T follicular helper cell (primary cell): Measurements from ENCODE around the gene PPM1E.
"Not testable (repeated sequence)": the region's sequence is repeated elsewhere in the genome, so short reads cannot be mapped to it uniquely, and the experiment has no call there.

Experiments used
- DNase-seq: peaks from one replicate; pipeline ENCODE4 v3.0.0-alpha.2; 2020; ENCODE audit warnings: low read depth

Gene PPM1E

DNA sequence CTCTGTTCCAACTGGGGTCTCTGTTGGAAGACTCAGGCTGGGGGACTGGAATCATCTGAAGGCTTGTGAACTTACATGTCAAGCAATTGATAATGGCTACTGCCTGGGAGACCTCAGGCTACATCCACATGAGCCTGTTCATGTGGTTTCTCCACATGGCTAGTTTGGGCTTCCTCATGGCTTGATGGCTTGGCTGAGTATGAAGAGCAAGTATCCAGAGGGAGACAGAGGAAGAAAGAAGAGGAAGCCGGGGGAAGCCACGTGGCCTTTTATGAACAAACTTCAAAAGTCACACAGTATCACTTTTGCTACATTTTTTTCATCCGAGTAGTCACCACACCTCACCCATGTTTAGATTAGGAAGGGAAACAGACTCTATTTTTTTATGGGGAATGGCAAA is 192.2 kb downstream of the PPM1E start:
- DNase-seq: no peak

DNA sequence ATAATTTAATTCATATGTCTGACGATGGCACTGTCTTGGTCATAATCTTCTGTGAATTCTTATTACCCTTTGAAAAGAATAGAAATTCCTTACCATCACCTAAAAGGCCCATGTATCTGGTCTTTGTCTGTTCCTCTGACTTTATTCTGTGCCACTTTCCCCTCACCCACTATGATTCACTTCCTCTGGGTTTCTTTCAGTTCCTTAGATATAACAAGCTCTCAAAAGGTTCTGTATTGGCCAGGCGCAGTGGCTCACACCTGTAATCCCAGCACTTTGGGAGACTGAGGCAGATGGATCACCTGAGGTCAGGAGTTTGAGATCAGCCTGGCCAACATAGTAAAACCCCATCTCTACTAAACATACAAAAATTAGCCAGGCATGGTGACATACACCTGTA is 198.7 kb downstream of the PPM1E start:
- DNase-seq: not testable (repeated sequence)

GRCh38 chr17:58956997-58957724 is 201.5 kb downstream of the PPM1E start:
- no peak for DNase-seq

- not testable (repeated sequence) for DNase-seq
These were observed 202.0 kb downstream of the PPM1E start for GRCh38 chr17:58957725-58958073.

DNA sequence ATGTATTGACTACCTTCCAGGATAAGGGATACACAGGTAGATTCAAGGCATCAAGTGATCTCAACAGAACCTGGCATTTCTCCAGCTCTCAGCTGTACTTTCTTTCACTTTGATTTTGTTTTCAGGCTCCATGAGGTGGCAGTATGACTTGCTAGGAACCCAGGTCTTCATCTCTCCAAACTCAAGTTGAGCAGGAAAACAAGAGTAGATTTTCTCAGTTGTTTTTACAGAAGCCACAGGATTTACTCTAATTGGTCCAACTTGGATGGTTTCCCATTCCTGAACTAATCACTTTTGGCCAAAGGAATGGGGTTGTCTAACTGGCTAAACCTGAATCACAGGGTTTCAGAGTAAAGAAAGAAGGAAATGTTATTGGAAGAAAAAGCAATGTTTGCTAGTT is 204.4 kb downstream of the PPM1E start:
- DNase-seq: no peak

GRCh38 chr17:58965221-58965620 is 209.6 kb downstream of the PPM1E start:
- DNase-seq: no peak

DNA sequence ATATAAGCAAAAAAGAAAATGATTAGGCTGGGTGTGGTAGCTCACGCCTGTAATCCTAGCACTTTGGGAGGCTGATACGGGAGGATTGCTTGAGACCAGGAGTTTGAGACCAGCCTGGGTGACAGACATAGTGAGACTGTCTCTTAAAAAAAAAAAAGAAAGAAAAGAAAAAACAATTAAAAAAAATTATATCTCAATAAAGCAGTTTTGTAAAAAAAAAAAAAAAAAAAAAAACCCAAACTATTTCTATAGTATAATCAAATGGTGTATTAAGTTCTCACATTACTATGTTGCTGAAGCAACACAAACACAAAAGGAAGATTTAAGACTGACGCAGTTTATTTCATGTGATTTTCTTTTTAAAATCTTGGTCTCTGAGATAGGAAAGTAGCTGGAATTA is 210.6 kb downstream of the PPM1E start:
- DNase-seq: no peak

DNA sequence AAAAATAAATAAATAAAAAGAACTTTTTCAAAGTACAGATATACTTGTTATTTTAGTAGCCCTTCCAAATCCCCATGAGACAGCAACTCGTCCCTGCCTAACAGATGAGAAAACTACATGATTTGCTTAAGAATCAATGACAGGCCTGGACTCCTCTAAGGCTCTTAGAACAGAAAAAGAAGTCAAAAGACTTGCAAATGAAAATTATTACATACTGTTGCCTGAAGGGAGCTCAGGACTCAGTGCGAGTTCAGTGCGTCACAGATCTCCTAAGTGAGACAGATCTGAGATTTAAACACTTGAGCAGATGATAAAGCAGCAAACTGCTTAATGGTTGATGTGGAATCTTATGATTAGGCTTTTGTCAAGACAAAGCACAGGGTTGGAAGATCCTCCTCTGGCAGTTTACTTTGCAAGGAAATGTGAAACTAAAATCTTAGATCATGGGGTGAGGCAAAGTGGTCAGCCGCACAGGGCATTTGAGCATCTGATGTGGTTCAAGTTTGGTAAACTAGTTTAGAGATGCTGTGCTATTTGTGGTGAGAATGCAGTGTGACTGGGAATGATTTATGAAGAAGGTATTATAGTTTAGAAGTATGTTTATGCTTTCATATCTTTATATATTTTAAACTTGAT is 212.9 kb downstream of the PPM1E start:
- DNase-seq: no peak

DNA sequence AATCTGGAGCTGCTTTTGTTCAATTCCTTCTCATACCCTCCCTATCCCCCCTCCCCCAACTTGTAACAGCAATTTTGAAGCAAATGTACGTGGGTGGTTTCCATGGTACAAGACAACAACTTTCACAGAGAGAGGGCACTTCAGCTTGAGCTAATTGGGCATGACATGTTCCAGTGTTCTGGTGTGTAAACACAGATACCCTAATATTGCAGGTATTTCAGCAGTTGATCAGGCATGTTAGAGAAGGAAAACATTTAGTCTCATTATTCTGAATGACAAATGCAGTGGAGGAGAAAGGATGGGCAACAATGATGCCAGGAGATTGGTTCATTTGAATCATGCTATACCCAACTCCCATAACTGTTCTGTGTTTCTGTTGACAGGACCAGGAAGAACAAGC is 213.5 kb downstream of the PPM1E start:
- no peak for DNase-seq

DNA sequence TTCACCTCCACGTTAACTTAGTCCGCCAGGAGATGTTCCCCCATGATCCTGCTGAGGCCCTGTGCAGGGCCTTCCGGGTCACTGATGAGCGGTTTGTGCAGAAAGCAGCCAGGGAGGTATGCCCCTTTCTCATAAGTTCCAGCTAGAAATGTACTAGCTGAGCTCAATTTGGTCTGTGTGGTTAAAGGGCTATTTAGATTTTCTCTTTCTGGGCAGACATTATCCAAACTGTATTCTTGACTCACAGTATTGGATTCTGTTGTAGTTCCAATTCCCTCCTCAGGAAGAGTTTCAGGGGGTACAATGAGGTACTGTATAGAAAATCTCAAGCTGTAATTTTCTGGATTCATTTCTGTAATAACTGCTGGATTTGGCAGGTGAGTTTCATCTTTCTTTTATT is 214.0 kb downstream of the PPM1E start:
- DNase-seq: no peak

GRCh38 chr17:58970609-58971450 is 215.2 kb downstream of the PPM1E start:
- DNase-seq: no peak

DNA sequence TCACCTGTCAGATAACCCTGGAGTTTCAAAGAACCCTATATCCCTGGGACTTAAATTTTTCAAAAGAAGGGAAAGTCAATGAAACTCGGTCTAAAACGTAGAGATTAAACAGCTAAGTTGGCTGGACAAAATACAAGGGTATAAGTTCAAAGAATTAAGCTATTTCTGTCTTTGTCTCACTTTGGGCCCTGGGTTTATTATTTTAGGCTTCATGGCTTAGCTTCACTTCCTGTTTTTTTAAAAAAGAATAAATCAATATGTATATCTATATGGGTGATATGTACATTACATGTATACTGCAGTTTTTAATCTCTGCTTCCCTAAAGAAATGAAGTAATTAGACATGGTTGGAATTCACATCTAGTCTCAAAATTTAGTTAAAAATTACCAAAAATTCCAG is 218.7 kb downstream of the PPM1E start:
- no peak for DNase-seq

- no peak for DNase-seq
These were observed 220.9 kb downstream of the PPM1E start for GRCh38 chr17:58976541-58976940.

- DNase-seq: no peak
These were observed 225.2 kb downstream of the PPM1E start for GRCh38 chr17:58980706-58981481.

- DNase-seq: no peak
These were observed 227.0 kb downstream of the PPM1E start for GRCh38 chr17:58982626-58983025.

GRCh38 chr17:58985367-58985766 is 229.7 kb downstream of the PPM1E start:
- DNase-seq: no peak

- no peak for DNase-seq
These were observed 230.3 kb downstream of the PPM1E start for GRCh38 chr17:58985971-58986370.

DNA sequence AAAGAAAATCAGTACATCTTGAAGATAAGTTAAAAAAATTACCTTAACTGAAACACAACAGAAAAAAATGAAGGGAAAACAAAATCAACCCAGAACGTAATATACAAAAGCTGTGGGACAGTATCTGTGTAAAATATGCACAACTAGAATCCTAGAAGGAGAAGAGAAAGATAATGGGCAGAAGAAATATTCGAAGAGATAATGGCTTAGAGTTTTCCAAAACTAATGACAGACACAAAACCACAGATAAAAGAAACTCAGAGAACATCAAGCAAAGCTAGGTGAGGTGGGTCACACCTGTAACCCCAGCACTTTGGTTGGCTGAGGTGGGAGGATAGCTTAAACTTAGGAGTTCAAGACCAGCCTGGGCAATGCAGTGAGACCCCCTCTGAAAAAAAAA is 234.0 kb downstream of the PPM1E start:
- no peak for DNase-seq

DNA sequence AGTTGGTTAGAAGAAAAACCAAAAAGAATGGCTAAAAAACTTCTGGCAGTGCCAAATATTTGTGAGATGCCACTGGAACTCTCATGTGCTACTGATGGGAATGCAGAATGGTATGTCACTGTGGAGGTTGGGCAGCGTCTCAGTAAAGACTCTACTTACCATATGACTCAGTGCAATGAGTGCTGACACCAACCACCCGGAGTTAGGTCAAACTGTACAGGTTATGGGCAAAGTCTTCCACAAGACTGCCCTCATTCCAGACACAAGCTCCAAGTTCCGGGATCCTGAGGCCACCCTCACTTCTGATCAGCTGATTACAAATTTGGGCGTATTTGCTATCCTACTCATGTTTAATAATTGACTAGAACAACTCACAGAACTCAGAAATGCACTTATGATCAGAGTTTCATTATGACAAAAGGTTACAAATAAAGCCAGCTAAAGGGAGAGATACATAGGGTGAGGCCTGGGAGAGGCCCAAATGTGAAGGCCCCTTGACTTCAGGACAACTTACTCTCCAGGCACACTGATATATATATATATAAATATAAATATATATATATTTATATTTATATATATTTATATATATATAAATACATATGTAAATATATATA is 236.2 kb downstream of the PPM1E start:
- DNase-seq: no peak

DNA sequence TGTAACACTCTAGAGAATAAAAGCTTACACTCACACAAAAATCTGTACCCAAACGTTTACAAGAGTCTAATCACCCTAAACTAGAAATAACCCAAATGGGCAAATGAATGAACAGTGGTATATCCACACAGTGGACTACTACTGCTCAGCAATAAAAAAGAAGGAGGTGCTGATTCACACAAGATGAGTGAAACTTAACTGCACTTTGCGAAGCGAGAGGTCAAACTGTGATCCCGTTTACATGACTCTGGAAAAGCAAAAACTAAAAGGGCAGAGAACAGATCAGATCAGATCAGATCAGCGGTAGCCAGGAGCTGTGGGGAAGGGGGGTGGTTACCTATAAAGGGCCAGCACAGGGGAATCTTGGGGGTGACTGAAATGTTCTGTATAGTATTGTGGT is 237.7 kb downstream of the PPM1E start:
- no peak for DNase-seq

DNA sequence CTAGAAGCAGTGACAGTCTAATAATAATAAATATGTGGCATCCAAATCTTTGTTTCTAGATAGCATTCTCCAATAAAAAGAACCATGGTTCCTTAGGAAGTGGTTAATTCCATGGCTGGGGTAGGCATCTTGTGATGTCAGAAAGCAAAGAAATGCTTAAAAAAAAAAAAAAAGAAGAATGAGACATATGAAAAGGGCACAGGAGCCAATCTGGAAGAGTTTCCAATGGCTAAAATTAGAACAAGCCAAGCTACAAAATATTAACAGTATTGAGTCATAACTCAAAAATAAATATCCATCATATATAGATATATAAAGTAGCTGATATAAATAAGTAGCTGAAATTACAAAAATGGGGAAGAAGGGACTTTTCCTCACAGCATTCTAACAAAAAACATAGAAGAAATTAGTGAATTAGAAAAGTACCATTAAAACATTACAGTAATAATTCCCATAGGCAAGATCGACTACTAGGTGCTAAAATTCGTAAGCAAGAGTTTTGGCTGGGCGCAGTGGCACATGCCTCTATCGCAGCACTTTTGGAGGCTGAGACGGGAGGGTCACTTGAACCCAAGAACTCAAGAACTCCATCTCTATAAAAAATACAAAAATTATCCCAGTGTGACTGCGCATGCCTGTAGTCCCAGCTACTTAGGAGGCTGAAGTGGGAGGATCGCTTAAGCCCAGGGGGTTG is 239.7 kb downstream of the PPM1E start:
- DNase-seq: no peak
